Loucy (cell line): ENCODE results near the gene L1CAM.

Experiments used
- CTCF ChIP-seq: fragments of 200-600 bp; sonication (generic); conservative IDR thresholded peaks from 2 replicates; pipeline ENCODE4 v1.5.1; 2014; ENCODE audit warnings: mild to moderate bottlenecking, antibody characterized with exemption, low read length
- EZH2phosphoT487 ChIP-seq: fragments of 200-600 bp; IDR thresholded peaks from 2 replicates; pipeline ENCODE4 v1.6.1; 2018; ENCODE audit warnings: antibody characterized with exemption, mild to moderate bottlenecking, moderate library complexity, borderline replicate concordance

GRCh38 chrX:153853180-153853901, 32.6 kb downstream of the L1CAM start:
- TF ChIP-seq CTCF (no peak), EZH2phosphoT487 (no peak)
